Dendritic cell treated with granulocyte-macrophage colony-stimulating factor and Interleukin-4, amounts not matched to agents 40 ng/mL and 50 ng/mL, for 4 days (primary cell): Measurements from ENCODE around the gene SLC51B.
"Not testable (repeated sequence)": the region's sequence is repeated elsewhere in the genome, so short reads cannot be mapped to it uniquely, and the experiment has no call there.

Experiments used
- H3K27ac Mint-ChIP-seq: one replicate; pipeline ENCODE4 v1.8.0; 2022; ENCODE audit warnings: mild to moderate bottlenecking, mixed read lengths
- H3K27me3 Mint-ChIP-seq: one replicate; pipeline ENCODE4 v1.8.0; 2022; ENCODE audit warnings: mild to moderate bottlenecking, mixed read lengths
- H3K36me3 Mint-ChIP-seq: one replicate; pipeline ENCODE4 v1.8.0; 2022; ENCODE audit warnings: low read depth, mixed read lengths
- H3K4me1 Mint-ChIP-seq: one replicate; pipeline ENCODE4 v1.8.0; 2022; ENCODE audit warnings: low read depth, mixed read lengths
- H3K4me3 Mint-ChIP-seq: one replicate; pipeline ENCODE4 v1.8.0; 2022; ENCODE audit warnings: mild to moderate bottlenecking, moderate library complexity, mixed read lengths
- H3K9me3 Mint-ChIP-seq: one replicate; pipeline ENCODE4 v1.8.0; 2022; ENCODE audit warnings: mixed read lengths
- intact Hi-C: fragments of 100-400 bp; cut with micrococcal nuclease; formaldehyde crosslinking; loops from one replicate; pipeline ENCODE4 v1.15.0; 2022

Gene SLC51B

GRCh38 chr15:65087873-65088642, 42.9 kb downstream of the SLC51B start:
- no peaks in the 10 kb centered on the region for H3K4me1 Mint-ChIP-seq
- H3K27me3 Mint-ChIP-seq, result peaks cover 25% of the 10 kb centered on the region
- H3K27ac Mint-ChIP-seq, result no peak overlapping the region
- peaks cover 2% of the 10 kb centered on the region for H3K36me3 Mint-ChIP-seq
- no peak overlapping the region for H3K4me3 Mint-ChIP-seq
- intact Hi-C loops, result no loop called here
- H3K9me3 Mint-ChIP-seq, result no peaks in the 10 kb centered on the region

GRCh38 chr15:65088643-65089021, 43.4 kb downstream of the SLC51B start:
- no peaks in the 10 kb centered on the region for H3K9me3 Mint-ChIP-seq
- H3K27ac Mint-ChIP-seq, result no peak overlapping the region
- H3K4me3 Mint-ChIP-seq, result no peak overlapping the region
- peaks cover 20% of the 10 kb centered on the region for H3K27me3 Mint-ChIP-seq
- H3K4me1 Mint-ChIP-seq, result no peaks in the 10 kb centered on the region
- peaks cover 8% of the 10 kb centered on the region for H3K36me3 Mint-ChIP-seq
- intact Hi-C loops, result no loop called here

GRCh38 chr15:65089206-65089824, 44.1 kb downstream of the SLC51B start:
- H3K4me1 Mint-ChIP-seq, result no peaks in the 10 kb centered on the region
- no peaks in the 10 kb centered on the region for H3K9me3 Mint-ChIP-seq
- peaks cover 12% of the 10 kb centered on the region for H3K36me3 Mint-ChIP-seq
- no peak overlapping the region for H3K4me3 Mint-ChIP-seq
- no peak overlapping the region for H3K27ac Mint-ChIP-seq
- H3K27me3 Mint-ChIP-seq, result peaks cover 15% of the 10 kb centered on the region
- intact Hi-C loops, result no loop called here

GRCh38 chr15:65091946-65092770, 47.0 kb downstream of the SLC51B start:
- Mint-ChIP-seq H3K4me3 (no peak overlapping the region), H3K27ac (no peak overlapping the region), H3K4me1 (no peaks in the 10 kb centered on the region), H3K9me3 (no peaks in the 10 kb centered on the region), H3K36me3 (peaks cover 22% of the 10 kb centered on the region), H3K27me3 (peaks cover 4% of the 10 kb centered on the region)
- intact Hi-C loops, result no loop called here

GRCh38 chr15:65092911-65093792, 48.0 kb downstream of the SLC51B start:
- intact Hi-C loops, result no loop called here
- H3K9me3 Mint-ChIP-seq, result no peaks in the 10 kb centered on the region
- H3K27ac Mint-ChIP-seq, result no peak overlapping the region
- H3K36me3 Mint-ChIP-seq, result peaks cover 32% of the 10 kb centered on the region
- H3K27me3 Mint-ChIP-seq, result no peaks in the 10 kb centered on the region
- H3K4me1 Mint-ChIP-seq, result no peaks in the 10 kb centered on the region
- H3K4me3 Mint-ChIP-seq, result no peak overlapping the region

- H3K4me3 Mint-ChIP-seq, intact Hi-C loops, H3K27me3 Mint-ChIP-seq, H3K27ac Mint-ChIP-seq, H3K9me3 Mint-ChIP-seq, H3K4me1 Mint-ChIP-seq: not testable (repeated sequence)
- H3K36me3 Mint-ChIP-seq, result peaks cover 39% of the 10 kb centered on the region
Observed at GRCh38 chr15:65093793-65094170, 48.6 kb downstream of the SLC51B start.

- Mint-ChIP-seq H3K4me1 (no peaks in the 10 kb centered on the region), H3K9me3 (no peaks in the 10 kb centered on the region), H3K27me3 (no peaks in the 10 kb centered on the region), H3K36me3 (peaks cover 45% of the 10 kb centered on the region), H3K4me3 (no peak overlapping the region), H3K27ac (no peak overlapping the region)
- intact Hi-C loops, result no loop called here
Observed at GRCh38 chr15:65094294-65094995, 49.3 kb downstream of the SLC51B start.

- intact Hi-C loops, result no loop called here
- Mint-ChIP-seq H3K9me3 (no peaks in the 10 kb centered on the region), H3K4me1 (no peaks in the 10 kb centered on the region), H3K27ac (no peak overlapping the region), H3K36me3 (peaks cover 53% of the 10 kb centered on the region), H3K27me3 (no peaks in the 10 kb centered on the region), H3K4me3 (no peak overlapping the region)
Observed at GRCh38 chr15:65095011-65095746, 50.0 kb downstream of the SLC51B start.

- Mint-ChIP-seq H3K9me3 (no peaks in the 10 kb centered on the region), H3K4me3 (no peak overlapping the region), H3K4me1 (peaks cover 4% of the 10 kb centered on the region), H3K27ac (no peak overlapping the region), H3K36me3 (peaks cover 58% of the 10 kb centered on the region), H3K27me3 (no peaks in the 10 kb centered on the region)
- intact Hi-C loops, result no loop called here
Observed at GRCh38 chr15:65095747-65096104, 50.5 kb downstream of the SLC51B start.

GRCh38 chr15:65096481-65097385, 51.5 kb downstream of the SLC51B start:
- Mint-ChIP-seq H3K27me3 (no peaks in the 10 kb centered on the region), H3K9me3 (no peaks in the 10 kb centered on the region), H3K4me3 (no peak overlapping the region), H3K4me1 (peaks cover 14% of the 10 kb centered on the region), H3K36me3 (peaks cover 65% of the 10 kb centered on the region), H3K27ac (no peak overlapping the region)
- intact Hi-C loops, result no loop called here

GRCh38 chr15:65097651-65098263, 52.6 kb downstream of the SLC51B start:
- intact Hi-C loops, result no loop called here
- Mint-ChIP-seq H3K4me3 (no peak overlapping the region), H3K27me3 (no peaks in the 10 kb centered on the region), H3K27ac (no peak overlapping the region), H3K36me3 (peaks cover 75% of the 10 kb centered on the region), H3K4me1 (peaks cover 16% of the 10 kb centered on the region), H3K9me3 (no peaks in the 10 kb centered on the region)

GRCh38 chr15:65099336-65099735, 54.1 kb downstream of the SLC51B start:
- Mint-ChIP-seq H3K4me3 (no peak overlapping the region), H3K36me3 (peaks cover 78% of the 10 kb centered on the region), H3K4me1 (peaks cover 16% of the 10 kb centered on the region), H3K27ac (no peak overlapping the region), H3K27me3 (no peaks in the 10 kb centered on the region), H3K9me3 (no peaks in the 10 kb centered on the region)
- intact Hi-C loops, result no loop called here
